Testis (tissue), 3 donors: Measurements from ENCODE around the gene SGF29. TPM values are rescaled to one million over a fixed set of nuclear protein-coding genes. Genes with fewer than 3 reads are reported as not detected.
"Not testable (repeated sequence)": the region's sequence is repeated elsewhere in the genome, so short reads cannot be mapped to it uniquely, and the experiment has no call there.

Experiments used
- DNase-seq: peaks from one replicate; pipeline ENCODE4 v3.0.0-alpha.2; 2019
- H3K27ac ChIP-seq, 2 donors: fragments of 200-600 bp; sonication (generic); one replicate each; pipeline ENCODE4 v1.5.1; 2019
- H3K27me3 ChIP-seq: fragments of 200-600 bp; sonication (generic); one replicate; pipeline ENCODE4 v1.5.1; 2019
- H3K36me3 ChIP-seq: fragments of 200-600 bp; sonication (generic); one replicate; pipeline ENCODE4 v1.5.1; 2017; ENCODE audit warnings: low read depth; ENCODE audit errors: missing control alignments
- H3K4me1 ChIP-seq: fragments of 200-600 bp; sonication (generic); one replicate; pipeline ENCODE4 v1.5.1; 2019
- H3K4me3 ChIP-seq, 2 donors: fragments of 200-600 bp; sonication (generic); one replicate each; pipeline ENCODE4 v1.5.1; 2017 to 2019
- H3K9me3 ChIP-seq: fragments of 200-600 bp; sonication (generic); one replicate; pipeline ENCODE4 v1.5.1; 2017
- CTCF ChIP-seq, 3 experiments: fragments of 450-650 bp in 2 of 3; fragments of 200-600 bp in 1 of 3; sonication (generic) in 1 of 3; IDR thresholded peaks; one replicate each; pipeline ENCODE4 v1.5.1; 2016 to 2019; ENCODE audit warnings: antibody characterized with exemption in 3 of 3, mild to moderate bottlenecking in 2 of 3, moderate library complexity in 1 of 3
- POLR2A ChIP-seq: fragments of 450-650 bp; IDR thresholded peaks from one replicate; pipeline ENCODE4 v1.6.1; 2017; ENCODE audit warnings: antibody characterized with exemption, mild to moderate bottlenecking, moderate library complexity
- WGBS, 2 donors: methylation state at CpG; one replicate each; pipeline ENCODE4 v1.1.5; 2018; 5-methylcytosine and 5-hydroxymethylcytosine counted together
- intact Hi-C: fragments of 100-400 bp; cut with DNase I; formaldehyde crosslinking; loops from one replicate; pipeline ENCODE4 v1.15.1; 2023; ENCODE audit warnings: low total_unique reads
- polyA plus RNA-seq: library from polyadenylated mRNA; stranded (reverse); fragments of 350-450 nt; fragmentation: Illumina TruSeq; extraction: RNeasy Lipid Tissue Mini Kit (QIAGEN cat#74804); gene quantifications from one replicate; pipeline ENCODE4 v1.2.3, GENCODE V29; 2014; ENCODE audit warnings: low read depth, low replicate concordance; ENCODE audit not compliant: insufficient read depth
- total RNA-seq, 2 donors: library from RNA; depleted of rRNA; stranded (reverse); fragments of >200 nt; gene quantifications; one replicate each; pipeline ENCODE4 v1.2.3, GENCODE V29; 2016

Gene SGF29
- total and polyA plus RNA-seq, 3 donors from 2014 or later = 76.7 to 94.5 (median 82.3) TPM

- Histone ChIP-seq H3K9me3 (no peaks in the 10 kb centered on the region), H3K36me3 (no peaks in the 10 kb centered on the region), H3K4me3 (no peak within 1 kb of the TSS), H3K4me1 (peaks cover 17% of the 10 kb centered on the region), H3K27ac (peak within 1 kb of the TSS in 1 of 2 donors; percentile 45), H3K27me3 (no peaks in the 10 kb centered on the region)
- WGBS, 2 donors = 44 to 49% methylated on average over 11 of the region's 11 CpGs
- intact Hi-C loops = no loop called here
- peak; percentile 50 for DNase-seq
- TF ChIP-seq POLR2A = no peak
- no peak for TF ChIP-seq CTCF (IDR thresholded peaks at IDR 0.05)
Measured at GRCh38 chr16:28609631-28610594, 56.2 kb downstream of the SGF29 start, which contains the start of gene SULT1A1. TSS of gene SULT1A1 (minus strand) at chr16:28610044. CDS start at chr16:28608855, 1,189 bp downstream.

GRCh38 chr16:28610595-28611191, 57.0 kb downstream of the SGF29 start:
- TF ChIP-seq CTCF (IDR thresholded peaks at IDR 0.05) (no peak), POLR2A (no peak)
- H3K4me1 ChIP-seq = peaks cover 17% of the 10 kb centered on the region
- H3K27ac ChIP-seq = no peak overlapping the region
- DNase-seq = no peak
- H3K27me3 ChIP-seq = no peaks in the 10 kb centered on the region
- WGBS, 2 donors = 71 to 77% methylated on average over 10 of the region's 10 CpGs
- no peaks in the 10 kb centered on the region for H3K36me3 ChIP-seq
- intact Hi-C loops = no loop called here
- no peak overlapping the region for H3K4me3 ChIP-seq
- no peaks in the 10 kb centered on the region for H3K9me3 ChIP-seq

GRCh38 chr16:28612359-28613280, 58.9 kb downstream of the SGF29 start:
- H3K4me1 ChIP-seq = peaks cover 17% of the 10 kb centered on the region
- H3K9me3 ChIP-seq, intact Hi-C loops, H3K4me3 ChIP-seq, H3K36me3 ChIP-seq, DNase-seq, H3K27me3 ChIP-seq, H3K27ac ChIP-seq: not testable (repeated sequence)
- WGBS, 2 donors = no CpG with 5 or more reads among the region's 17 CpGs

GRCh38 chr16:28613912-28614311, 60.2 kb downstream of the SGF29 start:
- 48 to 50% methylated on average over 1 to 3 of the region's 26 CpGs for WGBS, 2 donors
- H3K4me1 ChIP-seq = peaks cover 17% of the 10 kb centered on the region
- H3K27me3 ChIP-seq, DNase-seq, intact Hi-C loops, H3K4me3 ChIP-seq, H3K27ac ChIP-seq, H3K9me3 ChIP-seq, H3K36me3 ChIP-seq: not testable (repeated sequence)

- H3K27me3 ChIP-seq, H3K36me3 ChIP-seq, H3K4me3 ChIP-seq, H3K27ac ChIP-seq, H3K9me3 ChIP-seq, DNase-seq, intact Hi-C loops: not testable (repeated sequence)
- peaks cover 11% of the 10 kb centered on the region for H3K4me1 ChIP-seq
- 77 to 81% methylated on average over 10 of the region's 16 CpGs for WGBS, 2 donors
Measured at GRCh38 chr16:28614561-28614960, 60.8 kb downstream of the SGF29 start.
